ENCODE measurements around the gene NHSL1.
A peak's percentile ranks its signal among the peaks of the same experiment; 100 is the strongest.

Gene NHSL1

GRCh38 chr6:138492113-138492512 is 7.2 kb downstream of the NHSL1 start:
- no peak for ATAC-seq

- no peak for ATAC-seq
Measured at GRCh38 chr6:138491017-138491416, 8.3 kb downstream of the NHSL1 start.

GRCh38 chr6:138489846-138490245 is 9.4 kb downstream of the NHSL1 start:
- no peak for ATAC-seq

GRCh38 chr6:138487102-138487604 is 12.1 kb downstream of the NHSL1 start:
- no peak for ATAC-seq

GRCh38 chr6:138486249-138487101 is 12.8 kb downstream of the NHSL1 start:
- ATAC-seq = no peak

- no peak for ATAC-seq
Measured at GRCh38 chr6:138485586-138486248, 13.6 kb downstream of the NHSL1 start.

- no peak for ATAC-seq
Measured at GRCh38 chr6:138485005-138485545, 14.2 kb downstream of the NHSL1 start.

- no peak for ATAC-seq
Measured at GRCh38 chr6:138484018-138484731, 15.1 kb downstream of the NHSL1 start.

- no peak for ATAC-seq
Measured at GRCh38 chr6:138482816-138483215, 16.5 kb downstream of the NHSL1 start.

GRCh38 chr6:138480279-138480949 is 18.9 kb downstream of the NHSL1 start:
- no peak for ATAC-seq

GRCh38 chr6:138477913-138478539 is 21.3 kb downstream of the NHSL1 start:
- no peak for ATAC-seq

- no peak for ATAC-seq
Measured at GRCh38 chr6:138476116-138476515, 23.2 kb downstream of the NHSL1 start.

- no peak for ATAC-seq
Measured at GRCh38 chr6:138473144-138473543, 26.1 kb downstream of the NHSL1 start.

GRCh38 chr6:138468320-138469015 is 30.8 kb downstream of the NHSL1 start:
- ATAC-seq = no peak

GRCh38 chr6:138467901-138468300 is 31.4 kb downstream of the NHSL1 start:
- no peak for ATAC-seq

- ATAC-seq = peak; percentile 81 to 91
Measured at GRCh38 chr6:138465007-138465645, 34.2 kb downstream of the NHSL1 start.

- no peak for ATAC-seq
Measured at GRCh38 chr6:138464085-138464484, 35.2 kb downstream of the NHSL1 start.

GRCh38 chr6:138461647-138462046 is 37.6 kb downstream of the NHSL1 start:
- ATAC-seq = no peak

GRCh38 chr6:138456401-138456790 is 42.9 kb downstream of the NHSL1 start:
- no peak for ATAC-seq

GRCh38 chr6:138455746-138456400 is 43.4 kb downstream of the NHSL1 start:
- peak; percentile 60 to 63 for ATAC-seq

Data from activated CD4-positive, CD25-positive, alpha-beta regulatory T cell treated with anti-CD3 and anti-CD28 coated beads, Interleukin-2, amount 50 U/mL, for 24 hours (primary cell).